Measurements from ENCODE around the gene CCNJ.
"Not testable (repeated sequence)": the region's sequence is repeated elsewhere in the genome, so short reads cannot be mapped to it uniquely, and the experiment has no call there.

CCNJ gene, protein sequence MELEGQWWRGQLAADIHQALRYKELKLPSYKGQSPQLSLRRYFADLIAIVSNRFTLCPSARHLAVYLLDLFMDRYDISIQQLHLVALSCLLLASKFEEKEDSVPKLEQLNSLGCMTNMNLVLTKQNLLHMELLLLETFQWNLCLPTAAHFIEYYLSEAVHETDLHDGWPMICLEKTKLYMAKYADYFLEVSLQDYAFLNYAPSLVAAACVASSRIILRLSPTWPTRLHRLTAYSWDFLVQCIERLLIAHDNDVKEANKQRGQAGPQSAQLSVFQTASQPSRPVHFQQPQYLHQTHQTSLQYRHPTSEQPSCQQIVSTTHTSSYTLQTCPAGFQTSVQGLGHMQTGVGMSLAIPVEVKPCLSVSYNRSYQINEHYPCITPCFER

DNA sequence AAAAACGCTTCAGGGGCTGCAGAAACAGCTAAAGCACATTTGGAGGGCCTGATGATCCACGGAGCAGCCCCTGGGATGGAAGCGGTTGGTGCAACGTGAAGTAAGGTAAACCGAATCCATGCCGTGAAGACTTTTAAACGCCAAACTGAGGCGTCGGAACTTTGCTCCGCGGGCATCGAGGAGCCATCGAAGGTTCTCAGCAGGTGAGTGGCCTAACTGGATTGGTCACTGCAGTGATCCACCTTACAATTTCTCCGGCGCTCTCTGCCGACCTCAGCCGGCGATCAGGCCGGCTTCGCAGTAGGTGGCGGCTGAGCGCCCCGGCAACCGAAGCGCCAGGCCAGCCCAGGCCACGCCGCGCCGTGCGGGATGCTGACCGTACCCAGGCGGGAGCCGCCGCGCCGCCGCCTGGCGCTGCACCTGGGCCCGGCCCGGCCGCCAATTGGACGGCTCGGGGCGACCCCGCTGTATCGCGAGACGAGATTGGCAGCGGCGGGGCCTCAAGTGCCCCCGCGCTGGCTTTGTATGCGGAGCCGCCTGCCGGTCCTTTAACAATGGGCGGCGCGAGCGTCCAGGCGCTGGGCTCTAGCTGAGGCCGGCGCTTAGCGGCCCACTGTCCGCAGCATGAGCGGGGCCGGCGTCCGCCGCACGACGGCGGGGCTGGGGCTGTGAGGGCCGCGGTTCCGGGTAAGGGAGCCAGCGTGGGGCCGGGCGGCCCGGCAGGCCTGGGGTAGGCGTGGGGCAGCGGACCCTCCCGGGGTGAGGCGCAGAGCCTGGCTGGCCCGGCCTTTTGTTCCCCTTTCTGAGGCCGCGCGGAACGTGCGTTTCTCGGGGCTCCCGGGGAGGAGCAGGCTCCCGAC, at the start of gene CCNJ:
CCNJ (plus strand) TSS at position 551 of the 860 bp plus-strand sequence. CDS start 811 bp downstream, outside the sequence.
- DNase-seq (ENCODE audit: low spot score): peak; percentile 61

DNA sequence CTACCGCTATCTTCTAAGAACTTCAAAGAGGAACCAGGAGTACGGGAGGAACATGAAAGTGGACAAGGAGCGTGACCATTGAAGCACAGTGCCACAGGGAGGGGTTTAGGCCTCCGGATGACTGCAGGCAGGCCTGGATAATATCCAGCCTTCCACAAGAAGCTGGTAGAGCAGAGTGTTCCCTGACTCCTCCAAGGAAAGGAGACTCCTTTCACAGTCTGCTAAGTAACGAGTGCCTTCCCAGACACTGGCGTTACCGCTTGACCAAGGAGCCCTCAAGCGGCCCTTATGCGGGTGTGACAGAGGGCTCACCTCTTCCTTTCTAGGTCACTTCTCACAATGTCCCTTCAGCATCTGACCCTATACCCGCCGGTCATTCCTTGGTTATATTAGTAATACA, 49.0 kb upstream of the CCNJ start:
- not testable (repeated sequence) for DNase-seq (ENCODE audit: low spot score)

GRCh38 chr10:95998255-95998784, 45.1 kb upstream of the CCNJ start:
- DNase-seq (ENCODE audit: low spot score): no peak

- no peak for DNase-seq (ENCODE audit: low spot score)
Observed at GRCh38 chr10:96013956-96014355, 29.4 kb upstream of the CCNJ start.

DNA sequence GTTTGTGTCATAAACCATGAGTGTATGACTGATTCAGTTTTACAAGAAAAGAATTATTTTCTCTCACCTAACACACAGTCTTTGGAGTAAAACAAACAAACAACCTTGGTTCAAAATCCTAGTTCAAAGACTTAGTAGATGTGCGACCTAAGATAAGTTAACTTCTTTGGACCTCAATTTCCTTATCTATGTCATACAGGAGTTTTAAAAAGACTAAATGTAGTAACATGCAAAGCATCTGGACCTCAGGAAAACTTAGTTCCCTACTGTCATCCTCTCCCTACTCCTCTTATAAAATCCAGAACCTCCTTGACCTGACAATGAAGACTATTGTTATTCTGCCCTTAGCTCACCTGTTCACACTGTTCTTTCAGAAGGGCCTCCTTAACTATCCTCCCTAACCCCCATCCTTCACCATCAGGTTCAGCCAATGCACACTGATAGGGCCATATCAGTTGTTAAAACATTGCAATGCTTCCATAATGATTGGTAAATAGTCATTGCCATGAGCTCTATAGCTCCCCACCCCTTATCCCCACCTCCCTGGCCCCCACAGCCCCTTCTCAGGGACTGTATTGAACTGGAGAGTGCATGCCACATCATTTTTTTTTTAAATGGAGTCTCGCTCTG, 28.8 kb upstream of the CCNJ start:
- DNase-seq (ENCODE audit: low spot score): no peak

- DNase-seq (ENCODE audit: low spot score): peak; percentile 65
Observed at GRCh38 chr10:96017191-96017687, 26.1 kb upstream of the CCNJ start.

- no peak for DNase-seq (ENCODE audit: low spot score)
Observed at GRCh38 chr10:96021332-96021731, 22.1 kb upstream of the CCNJ start.

DNA sequence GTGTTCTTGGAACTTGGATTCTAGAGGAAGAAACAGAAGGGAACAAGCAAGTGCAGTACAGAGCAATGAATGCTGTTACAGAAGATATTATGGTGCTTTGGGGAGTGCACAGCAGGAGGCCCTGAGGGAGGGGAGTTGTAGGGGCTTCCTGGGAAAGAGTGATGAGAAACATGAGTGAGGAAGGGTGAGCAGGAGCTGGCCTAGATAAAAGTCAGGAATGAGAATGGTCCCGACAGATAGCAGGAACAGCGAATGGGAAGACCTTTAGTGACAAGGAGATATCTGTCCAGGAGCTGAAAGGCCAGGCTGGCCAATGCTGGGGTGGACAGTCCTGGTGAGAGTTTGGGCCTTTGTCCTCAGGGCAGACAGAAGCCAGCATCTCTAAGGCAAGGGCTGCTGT, 20.6 kb upstream of the CCNJ start:
- DNase-seq (ENCODE audit: low spot score): no peak

DNA sequence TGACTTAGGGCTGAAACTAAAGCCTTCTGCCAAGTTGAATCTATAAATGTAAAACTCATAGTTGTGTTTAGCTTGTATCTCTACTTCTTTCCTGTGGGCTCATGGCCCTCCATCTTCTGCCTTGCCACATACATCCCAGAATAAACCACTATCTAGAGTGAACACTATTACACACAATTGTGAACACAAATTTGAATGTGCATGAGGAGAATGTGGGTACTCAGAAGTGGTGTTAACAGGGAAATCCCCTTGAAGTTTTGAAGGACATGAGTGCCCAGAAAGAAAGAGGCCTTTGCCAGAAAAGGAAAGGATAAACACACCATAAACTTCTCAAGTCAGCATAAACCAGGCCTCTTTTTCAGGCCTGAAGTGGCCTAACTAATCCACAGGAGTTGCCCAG, 20.2 kb upstream of the CCNJ start:
- DNase-seq (ENCODE audit: low spot score): no peak

GRCh38 chr10:96025566-96025965, 17.8 kb upstream of the CCNJ start:
- no peak for DNase-seq (ENCODE audit: low spot score)

DNA sequence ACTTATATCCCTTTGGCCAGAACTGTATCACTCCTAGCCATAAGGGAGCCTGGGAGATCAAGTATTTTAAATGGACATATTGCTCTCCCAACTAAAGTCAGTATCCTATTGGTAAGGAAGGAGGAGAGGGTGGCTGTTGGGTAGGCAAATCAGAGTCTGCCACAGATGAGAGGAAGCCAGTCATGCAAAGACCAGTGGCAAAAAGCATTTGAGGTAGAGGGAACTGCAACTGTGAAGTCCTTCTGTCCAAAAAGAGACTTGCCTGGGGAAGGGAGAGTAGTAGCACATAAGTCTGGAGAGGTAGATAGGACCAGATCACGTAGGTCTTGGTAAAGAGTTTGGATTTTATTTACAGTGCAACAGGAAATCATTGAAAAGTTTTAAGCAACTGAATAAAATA, 8.8 kb upstream of the CCNJ start:
- DNase-seq (ENCODE audit: low spot score): no peak

DNA sequence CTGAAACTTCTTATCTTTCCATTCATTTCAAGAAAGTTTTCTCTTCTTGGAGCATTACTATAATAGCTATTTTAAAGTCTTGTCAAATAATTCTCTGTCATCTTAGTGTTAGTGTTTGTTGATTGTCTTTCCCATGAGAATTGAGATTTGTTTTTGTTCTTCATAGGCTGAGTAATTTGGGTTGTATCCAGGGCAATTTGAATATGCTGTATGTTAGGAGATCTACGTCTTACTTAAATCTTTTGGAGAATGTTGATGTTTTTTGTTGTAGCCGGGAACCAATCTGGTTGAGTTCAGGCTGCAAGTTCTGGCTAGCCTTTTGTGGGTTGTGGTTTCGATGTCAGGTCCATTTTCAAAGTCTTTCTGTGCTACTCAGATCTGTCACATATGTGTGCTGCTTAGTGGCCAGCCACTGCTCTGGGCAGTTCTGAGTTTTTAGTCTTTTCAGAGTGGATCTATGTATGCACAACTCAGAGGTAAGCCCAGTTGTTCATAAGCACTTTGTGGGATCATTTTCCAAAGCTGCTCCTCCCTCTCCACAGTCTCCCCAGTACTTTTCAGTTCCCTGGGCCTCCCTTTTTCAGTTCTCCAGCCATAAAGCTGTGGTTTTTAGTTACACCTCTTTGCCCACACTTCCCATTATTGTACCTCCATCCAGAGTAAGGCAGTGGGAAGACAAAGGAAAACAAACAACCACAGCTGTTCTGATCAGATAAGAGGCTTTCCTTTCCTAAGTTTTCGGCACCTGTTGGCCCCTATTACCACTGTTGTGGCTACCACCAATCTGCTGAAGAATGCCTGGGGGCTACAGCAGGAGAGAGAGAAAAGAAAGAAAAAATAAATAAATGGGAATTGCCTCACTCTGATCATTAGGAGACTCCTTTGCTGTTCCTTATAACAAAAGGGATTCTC, 4.7 kb upstream of the CCNJ start:
- DNase-seq (ENCODE audit: low spot score): no peak

- no peak for DNase-seq (ENCODE audit: low spot score)
Observed at GRCh38 chr10:96041146-96041545, 2.2 kb upstream of the CCNJ start.

GRCh38 chr10:96043893-96044715, 721 bp downstream of the CCNJ start:
- peak; percentile 19 for DNase-seq (ENCODE audit: low spot score)

- DNase-seq (ENCODE audit: low spot score): peak; percentile 27
Observed at GRCh38 chr10:96044736-96045135, 1.4 kb downstream of the CCNJ start.

DNA sequence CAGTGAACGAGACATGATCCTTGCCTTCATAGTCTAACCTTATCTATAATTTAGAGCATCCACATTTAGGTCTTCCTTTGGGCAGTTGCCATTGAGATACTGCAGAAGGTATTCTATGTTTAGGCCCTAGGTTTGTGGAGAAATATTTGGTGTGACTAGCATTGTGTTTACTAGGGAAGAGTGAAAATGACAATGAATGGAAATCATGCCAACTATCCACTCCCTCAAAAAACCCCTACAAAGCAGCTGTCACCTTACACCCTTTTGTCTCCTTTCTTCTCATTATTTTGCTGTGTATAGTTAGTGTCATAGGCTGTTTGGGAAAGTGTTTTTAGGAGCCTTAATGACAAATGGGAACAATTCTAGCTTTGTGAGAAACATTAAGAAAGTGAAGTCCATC, 3.2 kb downstream of the CCNJ start:
- DNase-seq (ENCODE audit: low spot score): no peak

DNA sequence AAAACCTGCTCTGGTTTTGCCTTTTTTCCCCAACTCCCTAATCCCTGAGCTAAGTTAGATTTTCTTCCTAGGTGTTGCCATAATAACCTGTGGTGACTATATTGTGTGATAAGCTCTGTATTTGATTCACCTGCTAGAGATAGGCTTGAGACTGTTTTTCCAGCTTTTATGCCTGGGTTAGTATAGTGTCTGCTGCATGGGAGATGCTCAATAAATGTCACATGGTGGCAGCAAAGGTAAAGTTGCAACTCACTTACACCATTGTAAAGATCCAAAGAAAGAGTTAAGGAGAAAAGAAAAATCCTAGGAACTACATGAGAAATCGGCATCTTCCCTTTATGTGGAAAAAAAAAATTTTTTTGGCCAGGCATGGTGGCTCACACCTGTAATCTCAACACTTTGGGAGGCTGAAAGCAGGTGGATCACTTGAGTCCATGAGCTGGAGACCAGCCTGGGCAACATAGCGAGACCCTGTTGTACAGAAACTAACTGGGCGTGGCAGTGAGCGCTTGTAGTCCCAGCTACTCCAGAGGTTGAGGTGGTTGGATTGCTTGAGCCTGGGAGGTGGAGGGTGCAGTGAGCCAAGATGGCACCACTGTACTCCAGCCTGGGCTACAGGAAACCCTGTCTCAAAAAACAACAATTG, 3.7 kb downstream of the CCNJ start:
- DNase-seq (ENCODE audit: low spot score): no peak

DNA sequence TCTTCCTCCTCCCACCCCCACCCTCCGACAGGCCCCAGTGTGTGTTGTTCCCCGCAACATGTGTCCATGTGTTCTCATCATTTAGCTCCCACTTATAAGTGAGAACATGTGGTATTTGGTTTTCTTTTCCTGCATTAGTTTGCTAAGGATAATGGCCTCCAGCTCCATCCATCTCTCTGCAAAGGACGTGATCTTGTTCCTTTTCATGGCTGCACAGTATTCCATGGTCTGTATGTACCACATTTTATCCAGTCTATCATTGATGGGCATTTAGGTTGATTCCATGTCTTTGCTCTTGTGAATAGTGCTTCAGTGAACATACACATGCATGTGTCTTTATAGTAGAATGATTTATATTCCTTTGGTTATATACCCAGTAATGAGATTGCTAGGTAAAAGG, 4.5 kb downstream of the CCNJ start:
- not testable (repeated sequence) for DNase-seq (ENCODE audit: low spot score)

DNA sequence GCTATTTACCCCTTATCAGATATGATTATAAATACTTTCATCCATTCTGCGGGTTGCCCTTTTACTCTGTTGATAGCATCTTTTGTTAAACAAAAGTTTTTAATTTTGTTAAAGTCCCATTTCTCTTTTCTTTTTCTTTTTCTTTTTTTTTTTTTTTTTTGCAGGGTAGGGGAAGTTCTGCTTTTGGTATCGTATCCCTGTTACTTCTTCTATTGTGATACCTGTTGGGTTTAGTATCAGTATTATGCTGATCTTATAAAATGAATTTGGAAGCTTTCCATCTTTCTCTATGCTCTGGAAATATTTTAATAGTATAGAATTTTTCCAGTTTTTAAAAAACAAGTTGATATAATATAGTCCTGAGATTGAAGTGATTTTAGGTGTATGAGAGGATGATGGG, 6.0 kb downstream of the CCNJ start:
- DNase-seq (ENCODE audit: low spot score): no peak

GRCh38 chr10:96053985-96054384, 10.6 kb downstream of the CCNJ start:
- no peak for DNase-seq (ENCODE audit: low spot score)

Data from hematopoietic multipotent progenitor cell treated with erythropoietin and hydrocortisone succinate and interleukin-3 and kit ligand, for 15 days (in vitro differentiated cells).